ENCODE data around the gene SPINK4. TPM values are rescaled to one million over a fixed set of nuclear protein-coding genes. Genes with fewer than 3 reads are reported as not detected.

SPINK4 gene
- total RNA-seq, 3 donors from 2014 or later = not detected

- H3K9me3 ChIP-seq = no peaks in the 10 kb centered on the region
- H3K4me3 ChIP-seq = no peak overlapping the region
- intact Hi-C loops (cut with DNase I; ENCODE audit: low total_unique reads) = no loop called here
- no peaks in the 10 kb centered on the region for H3K4me1 ChIP-seq
- H3K27ac ChIP-seq = no peak overlapping the region
- TF ChIP-seq CTCF (IDR thresholded peaks at IDR 0.05) (no peak), POLR2AphosphoS5 (IDR thresholded peaks at IDR 0.05) (no peak), POLR2A (IDR thresholded peaks at IDR 0.05) (no peak)
- no peak for DNase-seq (ENCODE audit: low spot score in 2 of 2)
- H3K36me3 ChIP-seq = no peaks in the 10 kb centered on the region
- no peaks in the 10 kb centered on the region for H3K27me3 ChIP-seq
Measured at GRCh38 chr9:33211695-33212393, 28.1 kb upstream of the SPINK4 start.

- no peaks in the 10 kb centered on the region for H3K36me3 ChIP-seq
- H3K27ac ChIP-seq = no peak overlapping the region
- DNase-seq (ENCODE audit: low spot score in 2 of 2) = no peak
- TF ChIP-seq CTCF (IDR thresholded peaks at IDR 0.05) = no peak
- no peak for TF ChIP-seq POLR2AphosphoS5 (IDR thresholded peaks at IDR 0.05)
- no peak for TF ChIP-seq POLR2A (IDR thresholded peaks at IDR 0.05)
- H3K9me3 ChIP-seq = no peaks in the 10 kb centered on the region
- intact Hi-C loops (cut with DNase I; ENCODE audit: low total_unique reads) = no loop called here
- no peak overlapping the region for H3K4me3 ChIP-seq
- no peaks in the 10 kb centered on the region for H3K4me1 ChIP-seq
- no peaks in the 10 kb centered on the region for H3K27me3 ChIP-seq
Measured at GRCh38 chr9:33220681-33221567, 19.0 kb upstream of the SPINK4 start.

GRCh38 chr9:33221568-33221884, 18.4 kb upstream of the SPINK4 start:
- TF ChIP-seq POLR2A (IDR thresholded peaks at IDR 0.05) (no peak), POLR2AphosphoS5 (IDR thresholded peaks at IDR 0.05) (no peak)
- Histone ChIP-seq H3K9me3 (no peaks in the 10 kb centered on the region), H3K27me3 (no peaks in the 10 kb centered on the region), H3K27ac (no peak overlapping the region), H3K4me1 (no peaks in the 10 kb centered on the region), H3K36me3 (no peaks in the 10 kb centered on the region), H3K4me3 (no peak overlapping the region)
- no peak for DNase-seq (ENCODE audit: low spot score in 2 of 2)
- intact Hi-C loops (cut with DNase I; ENCODE audit: low total_unique reads) = no loop called here

GRCh38 chr9:33222031-33222430, 17.9 kb upstream of the SPINK4 start:
- H3K27me3 ChIP-seq = no peaks in the 10 kb centered on the region
- H3K27ac ChIP-seq = no peak overlapping the region
- TF ChIP-seq POLR2A (IDR thresholded peaks at IDR 0.05) (no peak), CTCF (IDR thresholded peaks at IDR 0.05) (no peak), POLR2AphosphoS5 (IDR thresholded peaks at IDR 0.05) (no peak)
- DNase-seq (ENCODE audit: low spot score in 2 of 2) = no peak
- intact Hi-C loops (cut with DNase I; ENCODE audit: low total_unique reads) = no loop called here
- no peaks in the 10 kb centered on the region for H3K36me3 ChIP-seq
- H3K9me3 ChIP-seq = no peaks in the 10 kb centered on the region
- H3K4me1 ChIP-seq = no peaks in the 10 kb centered on the region
- H3K4me3 ChIP-seq = no peak overlapping the region

GRCh38 chr9:33223696-33224095, 16.3 kb upstream of the SPINK4 start:
- H3K4me3 ChIP-seq = no peak overlapping the region
- no peaks in the 10 kb centered on the region for H3K9me3 ChIP-seq
- H3K27me3 ChIP-seq = no peaks in the 10 kb centered on the region
- H3K27ac ChIP-seq = no peak overlapping the region
- H3K4me1 ChIP-seq = no peaks in the 10 kb centered on the region
- no peak for DNase-seq (ENCODE audit: low spot score in 2 of 2)
- H3K36me3 ChIP-seq = no peaks in the 10 kb centered on the region
- TF ChIP-seq POLR2AphosphoS5 (IDR thresholded peaks at IDR 0.05) = no peak
- TF ChIP-seq POLR2A (IDR thresholded peaks at IDR 0.05) = no peak
- TF ChIP-seq CTCF (IDR thresholded peaks at IDR 0.05) = no peak
- intact Hi-C loops (cut with DNase I; ENCODE audit: low total_unique reads) = no loop called here
